Measurements from ENCODE around the gene ZBTB3. TPM values are rescaled to one million over a fixed set of nuclear protein-coding genes. Genes with fewer than 3 reads are reported as not detected.

Gene ZBTB3
- total RNA-seq, 4 donors from 2014 or later, result 8.4 to 20.9 (median 14.0) TPM

GRCh38 chr11:62782753-62783152 is 28.8 kb upstream of the ZBTB3 start:
- H3K27ac ChIP-seq, result no peak overlapping the region
- no peaks in the 10 kb centered on the region for H3K27me3 ChIP-seq
- in situ Hi-C loops (cut with MboI; ENCODE audit: low pct_ligation_motif_present in 1 of 4, low pct_unique_long_range_greater_than_20kb in 1 of 4, low sequenced_read_pairs in 3 of 4), result loop anchor here in 1 of 4 donors (10.0 kb wide), 1 partner anchor 82 kb away; no protein-coding TSS in a partner anchor
- no peak for TF ChIP-seq CTCF (IDR thresholded peaks at IDR 0.05)
- TF ChIP-seq POLR2AphosphoS5 (IDR thresholded peaks at IDR 0.05), result no peak
- no peak for TF ChIP-seq EP300 (IDR thresholded peaks at IDR 0.05; ENCODE audit: low read depth)
- no peak for TF ChIP-seq POLR2A (IDR thresholded peaks at IDR 0.05)
- peaks cover 8 to 11% (median 9%) of the 10 kb centered on the region in 4 donors for H3K4me1 ChIP-seq
- H3K4me3 ChIP-seq, result no peak overlapping the region
- WGBS, 2 donors (ENCODE audit: low coverage in 1 of 2), result 98% methylated on average over 7 of the region's 7 CpGs; no CpG with 5 or more reads in 1 of the 2 donors
- intact Hi-C loops (cut with DNase I; ENCODE audit: low total_unique reads), result no loop called here
- DNase-seq, result no peak
- no peaks in the 10 kb centered on the region for H3K9me3 ChIP-seq
- peaks cover 0 to 5% (median 1%) of the 10 kb centered on the region in 4 donors for H3K36me3 ChIP-seq

- Histone ChIP-seq H3K4me1 (no peaks in the 10 kb centered on the region), H3K9me3 (no peaks in the 10 kb centered on the region), H3K27ac (no peak overlapping the region), H3K36me3 (peaks cover 0 to 15% (median 4%) of the 10 kb centered on the region in 4 donors), H3K27me3 (no peaks in the 10 kb centered on the region), H3K4me3 (no peak overlapping the region)
- TF ChIP-seq POLR2A (IDR thresholded peaks at IDR 0.05), result no peak
- no peak for TF ChIP-seq POLR2AphosphoS5 (IDR thresholded peaks at IDR 0.05)
- TF ChIP-seq EP300 (IDR thresholded peaks at IDR 0.05; ENCODE audit: low read depth), result no peak
- no peak for TF ChIP-seq CTCF (IDR thresholded peaks at IDR 0.05)
- in situ Hi-C loops (cut with MboI; ENCODE audit: low pct_ligation_motif_present in 1 of 4, low pct_unique_long_range_greater_than_20kb in 1 of 4, low sequenced_read_pairs in 3 of 4) (no loop called here), intact Hi-C loops (cut with DNase I; ENCODE audit: low total_unique reads) (no loop called here)
- 87 to 100% methylated on average over 1 to 3 of the region's 3 CpGs for WGBS, 2 donors (ENCODE audit: low coverage in 1 of 2)
- no peak for DNase-seq
Observed at GRCh38 chr11:62778441-62778840, 24.5 kb upstream of the ZBTB3 start.

GRCh38 chr11:62777389-62777788 is 23.4 kb upstream of the ZBTB3 start:
- peaks cover 0 to 12% (median 4%) of the 10 kb centered on the region in 4 donors for H3K36me3 ChIP-seq
- WGBS, 2 donors (ENCODE audit: low coverage in 1 of 2), result 86% methylated on average over 2 of the region's 2 CpGs; no CpG with 5 or more reads in 1 of the 2 donors
- intact Hi-C loops (cut with DNase I; ENCODE audit: low total_unique reads) (no loop called here), in situ Hi-C loops (cut with MboI; ENCODE audit: low pct_ligation_motif_present in 1 of 4, low pct_unique_long_range_greater_than_20kb in 1 of 4, low sequenced_read_pairs in 3 of 4) (no loop called here)
- no peak for TF ChIP-seq POLR2A (IDR thresholded peaks at IDR 0.05)
- no peak for TF ChIP-seq CTCF (IDR thresholded peaks at IDR 0.05)
- TF ChIP-seq POLR2AphosphoS5 (IDR thresholded peaks at IDR 0.05), result no peak
- TF ChIP-seq EP300 (IDR thresholded peaks at IDR 0.05; ENCODE audit: low read depth), result no peak
- DNase-seq, result no peak
- no peak overlapping the region for H3K27ac ChIP-seq
- peaks cover 0 to 3% (median 2%) of the 10 kb centered on the region in 4 donors for H3K4me1 ChIP-seq
- H3K9me3 ChIP-seq, result no peaks in the 10 kb centered on the region
- no peak overlapping the region for H3K4me3 ChIP-seq
- no peaks in the 10 kb centered on the region for H3K27me3 ChIP-seq

GRCh38 chr11:62775646-62776045 is 21.7 kb upstream of the ZBTB3 start:
- TF ChIP-seq EP300 (IDR thresholded peaks at IDR 0.05; ENCODE audit: low read depth) (no peak), POLR2A (IDR thresholded peaks at IDR 0.05) (no peak), POLR2AphosphoS5 (IDR thresholded peaks at IDR 0.05) (no peak), CTCF (IDR thresholded peaks at IDR 0.05) (no peak)
- Histone ChIP-seq H3K9me3 (no peaks in the 10 kb centered on the region), H3K36me3 (peaks cover 0 to 12% (median 4%) of the 10 kb centered on the region in 4 donors), H3K4me3 (no peak overlapping the region), H3K4me1 (peaks cover 8 to 12% (median 10%) of the 10 kb centered on the region in 4 donors), H3K27ac (no peak overlapping the region), H3K27me3 (no peaks in the 10 kb centered on the region)
- in situ Hi-C loops (cut with MboI; ENCODE audit: low pct_ligation_motif_present in 1 of 4, low pct_unique_long_range_greater_than_20kb in 1 of 4, low sequenced_read_pairs in 3 of 4), result no loop called here
- no peak for DNase-seq
- WGBS, 2 donors (ENCODE audit: low coverage in 1 of 2), result 91 to 100% methylated on average over 1 to 17 of the region's 17 CpGs
- intact Hi-C loops (cut with DNase I; ENCODE audit: low total_unique reads), result no loop called here
